ENCODE measurements around the gene AMER2.

AMER2 gene

GRCh38 chr13:25171517-25172302 is at the start of gene AMER2:
TSS of gene AMER2 (minus strand) at chr13:25172288. CDS start at chr13:25171619, 669 bp downstream.
- no peak for ATAC-seq

- no peak for ATAC-seq
Measured at GRCh38 chr13:25218019-25218418, 45.9 kb upstream of the AMER2 start.

- peak in 1 of 2 donors; percentile 49 for ATAC-seq
Measured at GRCh38 chr13:25217023-25217885, 45.2 kb upstream of the AMER2 start.

GRCh38 chr13:25215253-25215575 is 43.1 kb upstream of the AMER2 start:
- ATAC-seq = no peak

- no peak for ATAC-seq
Measured at GRCh38 chr13:25214491-25215252, 42.6 kb upstream of the AMER2 start.

GRCh38 chr13:25213715-25214114 is 41.6 kb upstream of the AMER2 start:
- ATAC-seq = no peak

GRCh38 chr13:25210842-25211569 is 38.9 kb upstream of the AMER2 start:
- no peak for ATAC-seq

- no peak for ATAC-seq
Measured at GRCh38 chr13:25207291-25207810, 35.3 kb upstream of the AMER2 start.

- no peak for ATAC-seq
Measured at GRCh38 chr13:25204863-25205262, 32.8 kb upstream of the AMER2 start.

- ATAC-seq = no peak
Measured at GRCh38 chr13:25203127-25203740, 31.1 kb upstream of the AMER2 start.

GRCh38 chr13:25200783-25201182 is 28.7 kb upstream of the AMER2 start:
- ATAC-seq = no peak

GRCh38 chr13:25198647-25199046 is 26.6 kb upstream of the AMER2 start:
- no peak for ATAC-seq

- ATAC-seq = no peak
Measured at GRCh38 chr13:25196971-25197370, 24.9 kb upstream of the AMER2 start.

GRCh38 chr13:25192936-25193335 is 20.8 kb upstream of the AMER2 start:
- no peak for ATAC-seq

- ATAC-seq = no peak
Measured at GRCh38 chr13:25192489-25192888, 20.4 kb upstream of the AMER2 start.

GRCh38 chr13:25192052-25192451 is 20.0 kb upstream of the AMER2 start:
- no peak for ATAC-seq

- ATAC-seq = no peak
Measured at GRCh38 chr13:25190771-25191170, 18.7 kb upstream of the AMER2 start.

GRCh38 chr13:25190256-25190655 is 18.2 kb upstream of the AMER2 start:
- ATAC-seq = no peak

- ATAC-seq = no peak
Measured at GRCh38 chr13:25187596-25187995, 15.5 kb upstream of the AMER2 start.

GRCh38 chr13:25186187-25186586 is 14.1 kb upstream of the AMER2 start:
- no peak for ATAC-seq

- no peak for ATAC-seq
Measured at GRCh38 chr13:25181597-25181996, 9.5 kb upstream of the AMER2 start.

Data from activated CD4-positive, CD25-positive, alpha-beta regulatory T cell treated with anti-CD3 and anti-CD28 coated beads, Interleukin-2, amount 50 U/mL, for 24 hours (primary cell).